PC-3 (cell line): ENCODE data around the gene KDM5A.

Source experiments
- CTCF ChIP-seq: fragments of 300-600 bp; sonication (generic); conservative IDR thresholded peaks from 2 replicates; pipeline ENCODE4 v1.5.1; 2017; ENCODE audit warnings: antibody characterized with exemption, low read depth, mild to moderate bottlenecking, low read length
- EZH2 ChIP-seq: fragments of 300-600 bp; sonication (generic); IDR thresholded peaks from one replicate; pipeline ENCODE4 v1.6.1; 2017; ENCODE audit warnings: antibody characterized with exemption, mild to moderate bottlenecking, low read length; ENCODE audit not compliant: unreplicated experiment
- EZH2phosphoT487 ChIP-seq: fragments of 300-600 bp; sonication (generic); IDR thresholded peaks from 2 replicates; pipeline ENCODE4 v1.6.1; 2018; ENCODE audit warnings: mild to moderate bottlenecking, antibody characterized with exemption, low read length, borderline replicate concordance

DNA sequence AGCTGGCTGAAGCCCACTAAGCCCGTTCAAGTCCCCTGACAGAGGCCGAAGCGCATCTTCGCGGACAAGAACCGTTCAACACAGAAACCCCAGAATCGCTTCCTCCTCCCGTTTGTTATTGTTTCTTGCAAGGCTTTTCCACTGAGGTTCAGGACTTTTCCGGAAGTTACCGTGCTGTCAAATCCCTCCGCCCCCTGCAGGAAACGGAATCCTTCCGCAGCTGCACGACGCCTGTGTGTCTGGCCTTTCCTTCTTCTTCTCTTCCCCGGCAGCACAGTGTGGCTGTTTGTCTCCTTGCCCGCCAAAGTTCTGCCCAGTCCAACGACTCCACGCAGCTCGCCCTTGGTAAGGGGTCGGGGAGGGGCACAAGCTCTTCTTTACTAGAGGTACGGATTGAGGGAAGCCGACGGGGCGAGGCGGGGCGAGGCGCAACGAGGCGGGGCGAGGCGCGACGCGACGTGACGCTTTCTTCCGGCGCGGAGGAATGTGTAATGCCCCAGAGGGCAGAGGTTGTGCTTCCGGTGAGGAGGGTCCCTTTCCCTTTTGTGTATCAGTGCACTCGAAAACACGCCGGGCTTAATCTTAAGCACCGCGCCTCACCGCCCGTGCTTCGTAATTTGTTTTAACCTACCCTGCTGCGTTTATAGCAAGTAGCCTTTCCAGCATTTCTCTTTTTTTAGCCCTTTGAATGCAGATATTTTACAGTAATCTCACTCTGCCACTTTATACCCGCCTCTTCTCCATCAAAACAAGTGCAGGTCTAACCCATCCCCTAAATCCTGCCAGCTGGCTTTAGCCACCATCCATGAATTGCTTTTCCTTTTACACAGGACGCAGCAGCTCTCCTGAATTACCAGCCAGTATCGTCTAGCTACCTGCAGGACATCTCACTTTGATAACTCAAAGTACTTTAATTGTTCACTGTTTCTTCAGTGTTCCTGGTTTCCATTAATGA lies at the start of gene KDM5A:
- TF ChIP-seq CTCF: no peak
- no peak for TF ChIP-seq EZH2phosphoT487
- no peak for TF ChIP-seq EZH2
